GM12874 (cell line): ENCODE results near the gene SNN.

Experiments
- CTCF ChIP-seq: IDR thresholded peaks from 2 replicates; pipeline ENCODE4 v1.5.1; 2011; ENCODE audit warnings: low read depth, mild to moderate bottlenecking, control low read depth, low read length, moderate library complexity; ENCODE audit not compliant: insufficient read depth

The SNN gene

GRCh38 chr16:11677959-11678881, 10.0 kb downstream of the SNN start:
- no peak for TF ChIP-seq CTCF

- TF ChIP-seq CTCF: no peak
These were observed 11.0 kb downstream of the SNN start for GRCh38 chr16:11679250-11679649.

GRCh38 chr16:11679941-11680911, 12.0 kb downstream of the SNN start:
- TF ChIP-seq CTCF: no peak

- TF ChIP-seq CTCF: no peak
These were observed 13.3 kb downstream of the SNN start for GRCh38 chr16:11681556-11681955.

- no peak for TF ChIP-seq CTCF
These were observed 13.9 kb downstream of the SNN start for GRCh38 chr16:11681976-11682654.

GRCh38 chr16:11682655-11683096, 14.4 kb downstream of the SNN start:
- TF ChIP-seq CTCF: no peak
